Fibroblast of villous mesenchyme (primary cell): ENCODE data around the gene C12orf57. TPM values are rescaled to one million over a fixed set of nuclear protein-coding genes. Genes with fewer than 3 reads are reported as not detected.

ENCODE experiments used
- DNase-seq: peaks from one replicate; pipeline ENCODE4 v3.0.0-alpha.2; 2010; ENCODE audit warnings: low read depth
- H3K4me3 ChIP-seq: 2 replicates; pipeline ENCODE4 v1.5.1; 2011; ENCODE audit warnings: low read depth, mild to moderate bottlenecking, low read length
- CTCF ChIP-seq: IDR thresholded peaks from 2 replicates; pipeline ENCODE4 v1.5.1; 2012; ENCODE audit warnings: low read depth, mild to moderate bottlenecking, low read length; ENCODE audit not compliant: insufficient read depth
- total RNA-seq: library from RNA; depleted of rRNA; stranded (reverse); fragments of >200 nt; gene quantifications from 2 replicates; pipeline ENCODE4 v1.2.3, GENCODE V29; 2012

C12orf57 gene
- total RNA-seq, 1 donor, result 96.7 TPM

GRCh38 chr12:6963791-6964413 lies 20.1 kb downstream of the C12orf57 start:
- TF ChIP-seq CTCF, result no peak
- H3K4me3 ChIP-seq, result no peak overlapping the region

GRCh38 chr12:6964605-6965025 lies 20.8 kb downstream of the C12orf57 start:
- no peak for DNase-seq
- no peak overlapping the region for H3K4me3 ChIP-seq
- TF ChIP-seq CTCF, result no peak

More at GRCh38 chr12:6963791-6964413, 20.1 kb downstream of the C12orf57 start:
- no peak for DNase-seq

- DNase-seq, result peak; percentile 90
- TF ChIP-seq CTCF, result peak; percentile 91
- no peak overlapping the region for H3K4me3 ChIP-seq
Measured at GRCh38 chr12:6965026-6965661, 21.3 kb downstream of the C12orf57 start.

- DNase-seq, result no peak
- no peak overlapping the region for H3K4me3 ChIP-seq
- no peak for TF ChIP-seq CTCF
Measured at GRCh38 chr12:6965714-6966113, 21.9 kb downstream of the C12orf57 start.

GRCh38 chr12:6966351-6966750 lies 22.5 kb downstream of the C12orf57 start:
- H3K4me3 ChIP-seq, result no peak overlapping the region
- DNase-seq, result no peak
- no peak for TF ChIP-seq CTCF

- no peak for DNase-seq
- no peak for TF ChIP-seq CTCF
- H3K4me3 ChIP-seq, result no peak overlapping the region
Measured at GRCh38 chr12:6967651-6968100, 23.9 kb downstream of the C12orf57 start.

- TF ChIP-seq CTCF, result no peak
- no peak overlapping the region for H3K4me3 ChIP-seq
- DNase-seq, result no peak
Measured at GRCh38 chr12:6968426-6968825, 24.6 kb downstream of the C12orf57 start.
